Fibroblast of lung (primary cell): ENCODE measurements around the gene SMCO1.

ENCODE experiments used
- EZH2 ChIP-seq: IDR thresholded peaks from 2 replicates; pipeline ENCODE4 v1.5.1; 2012; ENCODE audit warnings: low read length, control low read depth, mild to moderate bottlenecking; ENCODE audit errors: missing control alignments
- TF ChIP-seq, protein P1 (sequence below), 2 donors: IDR thresholded peaks in 1 of 2; conservative IDR thresholded peaks in 1 of 2; 1 replicate in 1 of 2; 2 replicates in 1 of 2; pipeline ENCODE4 v1.5.1; 2011 to 2012; ENCODE audit warnings: low read length in 2 of 2, control low read depth in 1 of 2, inconsistent platforms in 1 of 2, low read depth in 1 of 2, mild to moderate bottlenecking in 1 of 2

DNA sequence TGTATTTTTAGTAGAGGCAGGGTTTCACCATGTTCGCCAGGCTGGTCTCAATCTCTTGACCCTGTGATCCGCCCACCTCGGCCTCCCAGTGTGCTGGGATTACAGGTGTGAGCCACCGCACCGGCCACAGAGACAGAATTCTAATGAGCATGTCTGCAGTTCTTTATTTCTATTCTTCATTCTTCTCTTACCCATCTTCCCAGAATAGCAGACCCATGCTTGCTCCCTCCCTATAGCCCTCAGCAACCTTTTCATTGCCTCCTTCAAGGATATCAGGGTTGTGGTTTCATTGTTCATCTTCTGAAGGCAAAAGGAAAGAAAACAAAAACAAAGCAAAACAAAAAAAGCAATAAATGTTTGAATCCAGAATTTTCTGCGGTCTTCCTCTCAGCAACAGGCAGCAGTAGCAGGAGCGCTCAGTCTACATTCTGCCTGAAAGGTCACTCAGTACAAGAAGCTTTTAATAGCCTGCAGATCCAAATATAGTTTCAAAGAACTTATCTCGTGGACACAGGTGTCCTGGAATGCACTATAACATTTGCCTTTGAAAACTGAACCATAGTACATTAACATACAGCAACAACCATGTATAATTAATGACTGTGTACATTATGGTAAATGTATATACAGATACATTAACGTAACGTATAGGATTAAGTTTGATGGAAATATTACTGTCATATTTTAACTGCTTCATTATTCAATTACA, at the start of gene SMCO1:
- TF ChIP-seq EZH2 = no peak
- TF ChIP-seq, protein P1, sequence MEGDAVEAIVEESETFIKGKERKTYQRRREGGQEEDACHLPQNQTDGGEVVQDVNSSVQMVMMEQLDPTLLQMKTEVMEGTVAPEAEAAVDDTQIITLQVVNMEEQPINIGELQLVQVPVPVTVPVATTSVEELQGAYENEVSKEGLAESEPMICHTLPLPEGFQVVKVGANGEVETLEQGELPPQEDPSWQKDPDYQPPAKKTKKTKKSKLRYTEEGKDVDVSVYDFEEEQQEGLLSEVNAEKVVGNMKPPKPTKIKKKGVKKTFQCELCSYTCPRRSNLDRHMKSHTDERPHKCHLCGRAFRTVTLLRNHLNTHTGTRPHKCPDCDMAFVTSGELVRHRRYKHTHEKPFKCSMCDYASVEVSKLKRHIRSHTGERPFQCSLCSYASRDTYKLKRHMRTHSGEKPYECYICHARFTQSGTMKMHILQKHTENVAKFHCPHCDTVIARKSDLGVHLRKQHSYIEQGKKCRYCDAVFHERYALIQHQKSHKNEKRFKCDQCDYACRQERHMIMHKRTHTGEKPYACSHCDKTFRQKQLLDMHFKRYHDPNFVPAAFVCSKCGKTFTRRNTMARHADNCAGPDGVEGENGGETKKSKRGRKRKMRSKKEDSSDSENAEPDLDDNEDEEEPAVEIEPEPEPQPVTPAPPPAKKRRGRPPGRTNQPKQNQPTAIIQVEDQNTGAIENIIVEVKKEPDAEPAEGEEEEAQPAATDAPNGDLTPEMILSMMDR (conservative IDR thresholded peaks at IDR 0.05 in 1 of 2, IDR thresholded peaks at IDR 0.05 in 1 of 2; ENCODE audit: low read depth in 1 of 2, low read length in 2 of 2) = no peak
